Activated T-cell treated with anti-CD3 and anti-CD28 coated beads, Interleukin-2, amount 50 U/mL, for 48 hours (primary cell): ENCODE data around the gene ACSL4.
"Not testable (repeated sequence)": the region's sequence is repeated elsewhere in the genome, so short reads cannot be mapped to it uniquely, and the experiment has no call there.

Source experiments
- DNase-seq, 2 experiments: peaks; one replicate each; pipeline ENCODE4 v3.0.0-alpha.2; 2020

Gene ACSL4

GRCh38 chrX:109732807-109733612 is at the start of gene ACSL4:
TSS of gene ACSL4 (minus strand) at chrX:109733257. CDS start at chrX:109683363, 49,894 bp downstream.
- DNase-seq = peak; percentile 82 to 86

- no peak for DNase-seq
Measured at GRCh38 chrX:109777749-109778148, 44.7 kb upstream of the ACSL4 start.

GRCh38 chrX:109776986-109777385 is 43.9 kb upstream of the ACSL4 start:
- DNase-seq = no peak

- DNase-seq = no peak
Measured at GRCh38 chrX:109776432-109776831, 43.4 kb upstream of the ACSL4 start.

- no peak for DNase-seq
Measured at GRCh38 chrX:109775386-109775785, 42.3 kb upstream of the ACSL4 start.

GRCh38 chrX:109774706-109775105 is 41.6 kb upstream of the ACSL4 start:
- no peak for DNase-seq

- no peak for DNase-seq
Measured at GRCh38 chrX:109774136-109774535, 41.1 kb upstream of the ACSL4 start.

GRCh38 chrX:109773374-109773773 is 40.3 kb upstream of the ACSL4 start:
- DNase-seq = no peak

- DNase-seq = no peak
Measured at GRCh38 chrX:109770780-109771179, 37.7 kb upstream of the ACSL4 start.

GRCh38 chrX:109760922-109761250 is 27.8 kb upstream of the ACSL4 start:
- no peak for DNase-seq

GRCh38 chrX:109760209-109760921 is 27.3 kb upstream of the ACSL4 start:
- no peak for DNase-seq

GRCh38 chrX:109753256-109753655 is 20.2 kb upstream of the ACSL4 start:
- no peak for DNase-seq

GRCh38 chrX:109751698-109752097 is 18.6 kb upstream of the ACSL4 start:
- DNase-seq = no peak

- no peak for DNase-seq
Measured at GRCh38 chrX:109749207-109749606, 16.1 kb upstream of the ACSL4 start.

GRCh38 chrX:109747681-109748080 is 14.6 kb upstream of the ACSL4 start:
- DNase-seq = no peak

- DNase-seq = no peak
Measured at GRCh38 chrX:109742722-109743121, 9.7 kb upstream of the ACSL4 start.

GRCh38 chrX:109740896-109741295 is 7.8 kb upstream of the ACSL4 start:
- DNase-seq = not testable (repeated sequence)

- no peak for DNase-seq
Measured at GRCh38 chrX:109740433-109740809, 7.4 kb upstream of the ACSL4 start.

GRCh38 chrX:109739625-109740432 is 6.8 kb upstream of the ACSL4 start:
- DNase-seq = no peak

- DNase-seq = no peak
Measured at GRCh38 chrX:109735202-109735744, 2.2 kb upstream of the ACSL4 start.

GRCh38 chrX:109733613-109734083 is 591 bp upstream of the ACSL4 start:
- DNase-seq = no peak

- DNase-seq = peak; percentile 47 to 48
Measured at GRCh38 chrX:109732017-109732801, 848 bp downstream of the ACSL4 start.
